ENCODE measurements around the gene GALNT2.
A peak's percentile ranks its signal among the peaks of the same experiment; 100 is the strongest.

The GALNT2 gene

GRCh38 chr1:230097370-230097769 lies 30.3 kb downstream of the GALNT2 start:
- DNase-seq = no peak

GRCh38 chr1:230098723-230099122 lies 31.7 kb downstream of the GALNT2 start:
- no peak for DNase-seq

DNA sequence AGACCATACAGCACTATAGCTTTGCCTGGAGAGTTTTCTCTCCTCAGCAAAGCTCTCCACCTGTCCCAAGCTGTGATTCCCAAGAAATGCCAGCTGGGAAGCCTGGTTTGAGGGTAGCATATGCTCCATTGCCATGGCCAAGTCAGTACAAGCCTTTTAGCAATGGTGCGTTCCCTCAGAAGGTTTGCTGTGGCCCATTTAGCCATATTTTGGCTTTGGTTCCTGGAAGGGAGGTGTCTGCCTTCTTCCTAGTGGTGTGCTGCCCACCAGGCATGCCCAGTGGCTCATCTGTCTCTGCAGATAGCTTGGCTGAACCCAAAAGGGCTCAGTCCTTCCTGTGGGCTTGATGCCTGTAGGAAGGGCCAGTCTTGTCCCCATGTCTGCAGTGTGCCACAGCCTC lies 32.4 kb downstream of the GALNT2 start:
- no peak for DNase-seq

GRCh38 chr1:230100932-230101331 lies 33.9 kb downstream of the GALNT2 start:
- no peak for DNase-seq

DNA sequence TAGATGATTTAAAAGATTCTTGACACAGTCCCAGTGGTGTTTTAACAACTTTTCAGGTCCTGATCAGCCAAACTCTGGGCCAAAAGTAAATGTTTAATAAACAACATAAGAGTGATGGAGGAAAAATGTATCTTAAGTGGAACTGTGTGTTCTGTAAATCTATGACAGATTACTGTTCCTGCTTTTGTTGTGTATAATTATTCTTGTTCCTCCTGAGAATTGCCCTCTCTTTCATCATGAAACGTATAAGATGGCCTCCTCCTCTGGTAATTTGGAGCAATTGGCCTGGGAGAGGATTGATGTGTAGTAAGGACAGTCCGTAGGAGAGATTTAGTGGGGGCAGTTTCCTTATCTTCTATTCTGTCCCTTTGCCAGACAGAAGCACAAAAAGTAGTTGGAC lies 34.5 kb downstream of the GALNT2 start:
- DNase-seq = no peak

- no peak for DNase-seq
Observed at GRCh38 chr1:230102046-230102445, 35.0 kb downstream of the GALNT2 start.

- DNase-seq = no peak
Observed at GRCh38 chr1:230102472-230102871, 35.4 kb downstream of the GALNT2 start.

DNA sequence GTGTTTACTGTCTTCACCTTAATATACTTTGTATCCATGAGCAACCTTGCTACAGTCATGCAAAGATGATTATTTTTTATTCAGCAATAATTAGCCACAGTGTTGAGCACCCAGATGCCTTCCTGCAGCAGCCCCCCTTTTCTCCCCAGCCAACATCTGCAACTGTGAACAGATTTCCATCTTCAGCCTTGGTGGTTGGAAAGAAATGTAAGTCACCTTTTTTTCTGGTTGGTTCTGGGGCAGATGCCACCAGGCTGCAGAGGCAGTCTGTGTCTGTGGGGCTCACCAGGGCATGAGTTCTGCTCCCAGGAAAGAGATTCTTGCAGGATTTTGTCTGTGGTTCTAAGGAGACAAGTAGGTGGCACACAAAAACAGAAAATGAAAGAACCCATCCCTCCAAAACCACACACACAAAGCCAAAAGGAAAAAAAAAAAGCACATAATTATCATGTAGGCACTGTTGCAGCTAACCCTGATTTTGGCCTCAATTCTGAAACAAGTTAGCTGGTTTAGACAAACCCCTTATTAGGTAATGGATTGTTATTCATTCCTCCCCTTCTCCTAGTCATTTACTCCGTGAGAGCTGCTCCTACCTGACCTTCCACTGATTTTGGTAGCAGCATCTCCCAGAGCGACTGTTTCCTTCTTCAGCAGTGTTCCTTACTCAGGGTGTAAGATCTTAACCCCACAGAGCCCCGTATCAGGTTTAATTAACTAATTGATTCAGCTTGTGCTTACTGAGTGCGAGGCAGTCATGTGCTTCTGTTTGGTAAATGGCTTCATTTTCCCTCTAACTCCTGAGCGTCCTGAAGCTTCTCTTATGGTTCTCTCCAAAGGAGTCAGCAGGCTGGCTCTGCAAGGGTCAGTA lies 36.5 kb downstream of the GALNT2 start:
- DNase-seq = no peak

DNA sequence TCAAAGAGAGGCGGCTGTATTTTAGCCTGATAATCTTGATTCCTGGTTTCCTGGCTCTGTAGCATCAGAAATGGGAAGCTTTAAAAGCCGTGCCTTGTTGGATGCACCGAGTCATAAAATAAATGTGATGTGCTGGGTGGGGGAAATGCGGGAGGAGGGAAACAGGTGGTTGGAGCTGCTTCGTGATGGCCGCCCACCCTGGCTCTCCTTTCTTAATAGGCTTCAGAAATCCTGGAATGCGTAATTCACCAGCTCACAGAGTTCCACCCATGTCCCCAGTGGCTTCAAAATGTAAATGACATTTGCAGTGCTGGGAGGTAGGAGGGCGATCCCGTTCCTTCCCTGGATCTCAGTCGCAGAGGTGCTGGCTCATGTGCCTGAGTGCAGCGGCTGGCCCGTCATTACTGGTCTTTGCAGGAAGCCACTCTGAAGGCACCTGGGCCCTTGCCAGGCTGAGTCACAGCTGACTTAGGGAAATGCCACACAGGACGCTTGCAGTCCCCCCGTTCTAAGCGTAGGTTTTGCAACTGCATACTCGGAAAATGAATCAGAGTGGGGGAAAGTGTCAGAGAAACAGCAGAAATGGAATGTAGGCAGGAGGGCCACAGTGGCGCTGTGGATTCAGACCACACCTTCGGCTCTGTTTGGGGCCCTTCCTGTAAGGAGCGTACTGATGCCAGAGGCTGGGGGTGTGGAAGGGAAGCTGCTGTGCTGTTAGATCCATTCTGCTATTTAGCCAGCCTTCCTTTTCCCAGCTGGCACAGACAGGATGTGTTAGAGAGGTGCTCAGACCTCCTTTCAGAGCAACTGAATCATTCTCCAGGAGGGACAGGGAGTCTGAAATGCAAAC lies 37.6 kb downstream of the GALNT2 start:
- peak; percentile 99 for DNase-seq

- DNase-seq = no peak
Observed at GRCh38 chr1:230105245-230105753, 38.3 kb downstream of the GALNT2 start.

GRCh38 chr1:230105754-230106625 lies 39.0 kb downstream of the GALNT2 start:
- DNase-seq = peak; percentile 56

DNA sequence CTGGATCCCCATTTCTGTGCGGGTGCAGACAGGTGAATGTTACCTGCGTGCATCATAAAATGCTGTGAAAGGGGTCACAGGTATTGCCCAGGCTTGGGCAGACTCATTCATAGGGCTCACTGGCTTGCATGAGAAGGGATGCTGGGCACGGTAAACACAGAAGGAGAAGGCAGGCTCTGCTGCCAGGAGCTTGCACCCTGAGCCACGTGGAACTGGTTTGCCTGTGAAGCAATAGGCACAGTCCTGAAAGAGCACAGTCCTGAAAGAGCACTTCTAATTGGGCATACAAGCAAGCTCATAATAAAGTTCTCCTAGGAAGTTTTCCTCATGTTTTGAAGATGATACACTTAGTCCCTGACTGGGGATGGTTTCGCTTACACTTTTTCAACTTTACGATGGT lies 40.9 kb downstream of the GALNT2 start:
- no peak for DNase-seq

DNA sequence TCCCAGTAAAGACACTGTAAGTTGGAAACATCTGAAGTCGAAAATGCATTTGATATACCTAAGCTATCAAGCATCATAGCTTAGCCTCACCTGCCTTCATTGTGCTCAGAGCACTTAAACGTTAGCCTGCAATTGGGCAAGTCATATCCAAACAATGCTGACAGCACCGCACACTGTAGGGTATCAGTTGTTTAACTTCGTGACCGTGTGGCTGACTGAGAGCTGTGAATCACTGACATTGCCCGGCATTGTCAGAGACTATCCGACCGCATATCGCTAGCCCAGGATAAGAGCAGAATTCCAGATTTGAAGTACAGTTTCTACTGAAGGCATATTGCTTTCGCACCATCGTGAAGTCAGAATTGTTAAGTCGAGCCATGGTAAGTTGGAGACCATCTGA lies 41.5 kb downstream of the GALNT2 start:
- no peak for DNase-seq

GRCh38 chr1:230109066-230109465 lies 42.0 kb downstream of the GALNT2 start:
- DNase-seq = no peak

DNA sequence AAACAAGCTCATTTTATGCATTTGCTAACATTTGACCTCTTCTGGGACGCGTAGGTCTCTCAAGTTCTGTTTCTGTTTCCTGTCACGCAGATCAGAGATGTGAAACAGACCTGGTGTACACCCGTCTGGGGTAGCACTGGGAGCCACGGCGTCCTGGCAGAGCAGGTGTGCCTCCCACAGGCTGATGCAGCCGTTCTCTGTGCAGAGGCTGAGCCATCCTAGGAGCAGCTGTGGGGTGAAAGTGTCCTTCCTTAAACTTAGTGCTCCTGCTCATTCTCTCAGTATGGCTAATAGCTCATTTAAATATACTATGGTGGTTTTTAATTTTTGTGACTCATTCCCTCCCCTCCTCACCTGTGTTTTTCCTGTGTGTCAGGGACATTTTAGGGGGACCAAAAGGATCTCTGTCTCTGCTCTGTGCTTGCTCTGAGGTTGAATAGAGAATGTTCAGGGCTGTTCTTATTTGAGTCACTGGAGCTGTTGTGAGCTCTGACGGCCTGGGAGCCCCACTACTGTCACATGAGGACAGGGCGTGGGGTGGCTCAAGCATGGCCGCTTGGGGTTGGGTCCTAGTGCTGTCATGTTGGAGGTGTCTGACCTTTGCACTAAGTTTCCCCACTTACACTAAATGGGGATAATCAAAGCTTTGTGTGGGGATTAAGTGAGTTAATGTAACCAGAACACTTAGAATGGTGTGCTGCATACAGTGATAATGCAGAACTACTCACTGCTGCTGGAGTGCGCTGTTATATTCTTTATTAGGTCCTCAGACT lies 43.0 kb downstream of the GALNT2 start:
- DNase-seq = no peak

GRCh38 chr1:230110971-230111370 lies 43.9 kb downstream of the GALNT2 start:
- no peak for DNase-seq

- DNase-seq = no peak
Observed at GRCh38 chr1:230112131-230112701, 45.2 kb downstream of the GALNT2 start.

- no peak for DNase-seq
Observed at GRCh38 chr1:230112782-230113181, 45.7 kb downstream of the GALNT2 start.

DNA sequence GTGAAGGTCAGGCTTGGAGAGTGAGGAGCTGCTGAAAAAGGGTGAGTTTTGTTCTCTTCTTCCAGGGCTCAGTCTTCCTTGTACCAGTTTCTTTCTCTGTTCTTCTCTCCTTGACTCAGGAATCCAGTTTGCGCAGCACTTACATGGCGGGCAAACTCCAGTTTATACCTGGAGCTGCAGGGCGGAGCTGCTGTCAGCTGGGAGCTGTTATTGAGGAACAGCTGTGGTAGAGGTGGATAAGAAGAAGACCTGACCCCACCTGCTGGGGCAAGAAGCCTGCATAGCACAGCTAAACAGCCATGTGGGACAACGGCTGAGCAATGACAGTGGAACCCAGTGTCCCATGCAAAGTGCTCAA lies 46.2 kb downstream of the GALNT2 start:
- no peak for DNase-seq

DNA sequence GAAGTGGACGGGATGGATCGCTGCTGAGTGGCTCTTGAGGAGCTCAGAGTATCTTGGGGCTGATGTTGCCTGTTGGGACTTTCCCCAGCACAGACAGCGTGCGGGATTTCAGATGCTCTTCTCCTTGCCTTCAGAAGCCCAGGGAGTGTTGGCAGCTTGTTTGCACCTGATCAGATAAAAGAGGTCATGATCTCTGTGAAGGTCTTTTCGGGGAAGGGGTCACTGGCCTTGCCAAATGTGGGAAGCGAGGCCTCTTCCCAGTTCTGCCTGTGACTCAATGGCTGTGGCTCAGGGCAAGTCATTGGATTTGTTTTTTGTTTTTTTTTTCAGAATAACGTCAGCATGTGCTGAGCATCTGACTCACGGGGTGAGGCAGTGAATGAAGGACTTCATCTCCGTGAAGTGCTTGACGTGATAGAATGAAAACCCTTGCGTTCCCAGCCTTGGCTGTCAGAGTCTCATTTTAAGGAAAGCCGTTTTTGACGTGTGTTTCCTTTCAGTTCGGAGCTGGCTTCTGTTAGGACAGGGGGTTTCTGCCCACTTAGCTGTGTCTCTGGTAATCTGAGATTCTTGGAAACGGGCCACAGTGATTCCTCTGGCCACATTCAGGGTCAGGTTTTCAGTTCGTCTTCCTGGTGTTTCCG lies 46.7 kb downstream of the GALNT2 start:
- DNase-seq = peak; percentile 63

GRCh38 chr1:230114237-230114651 lies 47.2 kb downstream of the GALNT2 start:
- no peak for DNase-seq

All from GOT3 (cell line).